HUES64 (cell line): Measurements from ENCODE around the gene GTF3C1.
"Not testable (repeated sequence)": the region's sequence is repeated elsewhere in the genome, so short reads cannot be mapped to it uniquely, and the experiment has no call there.

Experiments used
- H3K27ac ChIP-seq: 2 replicates; pipeline ENCODE4 v1.7.0; 2013; ENCODE audit warnings: low read depth, low read length, inconsistent platforms
- H3K27me3 ChIP-seq: 2 replicates; pipeline ENCODE4 v1.6.1; 2013; ENCODE audit warnings: mild to moderate bottlenecking, low read length; ENCODE audit not compliant: insufficient read depth
- H3K36me3 ChIP-seq: 2 replicates; pipeline ENCODE4 v1.6.1; 2013; ENCODE audit warnings: mild to moderate bottlenecking, low read length; ENCODE audit not compliant: insufficient read depth
- H3K4me1 ChIP-seq: 2 replicates; pipeline ENCODE4 v1.6.1; 2013; ENCODE audit warnings: mild to moderate bottlenecking, low read length, moderate library complexity; ENCODE audit not compliant: insufficient read depth
- H3K4me3 ChIP-seq: 2 replicates; pipeline ENCODE4 v1.5.1; 2013; ENCODE audit warnings: mild to moderate bottlenecking, low read length, moderate library complexity
- H3K9ac ChIP-seq: 2 replicates; pipeline ENCODE4 v1.6.1; 2013; ENCODE audit warnings: mild to moderate bottlenecking, low read depth, low read length
- H3K9me3 ChIP-seq: 2 replicates; pipeline ENCODE4 v1.6.1; 2013; ENCODE audit warnings: low read depth, low read length; ENCODE audit not compliant: insufficient read depth
- WGBS: fragments of 150-250, 120-280 bp; methylation state at CpG from one replicate; pipeline ENCODE4 v1.1.7; 2013; ENCODE audit warnings: missing lambda C conversion rate; 5-methylcytosine and 5-hydroxymethylcytosine counted together

GTF3C1 gene

GRCh38 chr16:27461483-27462171, 88.1 kb downstream of the GTF3C1 start:
- Histone ChIP-seq H3K36me3 (peaks cover 82% of the 10 kb centered on the region), H3K27me3 (no peaks in the 10 kb centered on the region), H3K27ac (no peak overlapping the region), H3K4me1 (no peaks in the 10 kb centered on the region), H3K4me3 (no peak overlapping the region), H3K9me3 (no peaks in the 10 kb centered on the region), H3K9ac (no peak overlapping the region)
- WGBS: 94% methylated on average over 16 of the region's 16 CpGs

- H3K36me3 ChIP-seq: peaks cover 74% of the 10 kb centered on the region
- no peak overlapping the region for H3K27ac ChIP-seq
- H3K4me1 ChIP-seq: no peaks in the 10 kb centered on the region
- 92% methylated on average over 20 of the region's 20 CpGs for whole genome bisulfite sequencing
- no peaks in the 10 kb centered on the region for H3K9me3 ChIP-seq
- no peak overlapping the region for H3K4me3 ChIP-seq
- H3K27me3 ChIP-seq: no peaks in the 10 kb centered on the region
- H3K9ac ChIP-seq: no peak overlapping the region
These were observed 88.8 kb downstream of the GTF3C1 start for GRCh38 chr16:27460663-27461482.

GRCh38 chr16:27460213-27460612, 89.5 kb downstream of the GTF3C1 start:
- Histone ChIP-seq H3K36me3 (peaks cover 68% of the 10 kb centered on the region), H3K9ac (no peak overlapping the region), H3K9me3 (no peaks in the 10 kb centered on the region), H3K4me3 (no peak overlapping the region), H3K27me3 (no peaks in the 10 kb centered on the region), H3K4me1 (no peaks in the 10 kb centered on the region), H3K27ac (no peak overlapping the region)
- 93% methylated on average over 4 of the region's 4 CpGs for WGBS

GRCh38 chr16:27458987-27459688, 90.6 kb downstream of the GTF3C1 start:
- no peak overlapping the region for H3K9ac ChIP-seq
- H3K4me3 ChIP-seq: no peak overlapping the region
- H3K36me3 ChIP-seq: peaks cover 57% of the 10 kb centered on the region
- no peaks in the 10 kb centered on the region for H3K4me1 ChIP-seq
- no peaks in the 10 kb centered on the region for H3K9me3 ChIP-seq
- no peak overlapping the region for H3K27ac ChIP-seq
- H3K27me3 ChIP-seq: no peaks in the 10 kb centered on the region
- 96% methylated on average over 5 of the region's 5 CpGs for WGBS

- no peaks in the 10 kb centered on the region for H3K27me3 ChIP-seq
- H3K9ac ChIP-seq: no peak overlapping the region
- 83% methylated on average over 5 of the region's 5 CpGs for WGBS
- H3K27ac ChIP-seq: no peak overlapping the region
- no peak overlapping the region for H3K4me3 ChIP-seq
- no peaks in the 10 kb centered on the region for H3K4me1 ChIP-seq
- H3K9me3 ChIP-seq: no peaks in the 10 kb centered on the region
- H3K36me3 ChIP-seq: peaks cover 48% of the 10 kb centered on the region
These were observed 91.5 kb downstream of the GTF3C1 start for GRCh38 chr16:27458258-27458657.

- H3K9ac ChIP-seq, H3K4me3 ChIP-seq, H3K27ac ChIP-seq, H3K4me1 ChIP-seq, H3K27me3 ChIP-seq, H3K9me3 ChIP-seq: not testable (repeated sequence)
- H3K36me3 ChIP-seq: peaks cover 41% of the 10 kb centered on the region
- WGBS: 94% methylated on average over 16 of the region's 17 CpGs
These were observed 92.2 kb downstream of the GTF3C1 start for GRCh38 chr16:27457605-27457900.

GRCh38 chr16:27455700-27456099, 94.0 kb downstream of the GTF3C1 start:
- Histone ChIP-seq H3K9ac (no peak overlapping the region), H3K4me1 (no peaks in the 10 kb centered on the region), H3K27ac (no peak overlapping the region), H3K36me3 (peaks cover 23% of the 10 kb centered on the region), H3K4me3 (no peak overlapping the region), H3K9me3 (no peaks in the 10 kb centered on the region), H3K27me3 (no peaks in the 10 kb centered on the region)
- WGBS: 82% methylated on average over 12 of the region's 12 CpGs

GRCh38 chr16:27453494-27453825, 96.3 kb downstream of the GTF3C1 start:
- WGBS: 92% methylated on average over 3 of the region's 3 CpGs
- Histone ChIP-seq H3K4me1 (no peaks in the 10 kb centered on the region), H3K36me3 (0 out of 2 replicates have a peak, but pooled peaks cover 1% of the 10 kb centered on the region)

GRCh38 chr16:27452569-27453493, 96.9 kb downstream of the GTF3C1 start:
- Histone ChIP-seq H3K27me3 (no peaks in the 10 kb centered on the region), H3K36me3 (no peaks in the 10 kb centered on the region), H3K4me1 (no peaks in the 10 kb centered on the region), H3K4me3 (no peak overlapping the region), H3K9me3 (no peaks in the 10 kb centered on the region), H3K27ac (no peak overlapping the region), H3K9ac (no peak overlapping the region)
- WGBS: 85% methylated on average over 16 of the region's 16 CpGs

More at GRCh38 chr16:27453494-27453825, 96.3 kb downstream of the GTF3C1 start:
- H3K9me3 ChIP-seq: no peaks in the 10 kb centered on the region
- no peak overlapping the region for H3K9ac ChIP-seq
- no peaks in the 10 kb centered on the region for H3K27me3 ChIP-seq
- no peak overlapping the region for H3K27ac ChIP-seq
- no peak overlapping the region for H3K4me3 ChIP-seq

- H3K9me3 ChIP-seq: peaks cover 5% of the 10 kb centered on the region
- no peak overlapping the region for H3K9ac ChIP-seq
- H3K4me1 ChIP-seq: no peaks in the 10 kb centered on the region
- no peaks in the 10 kb centered on the region for H3K36me3 ChIP-seq
- H3K27ac ChIP-seq: no peak overlapping the region
- no peak overlapping the region for H3K4me3 ChIP-seq
- H3K27me3 ChIP-seq: no peaks in the 10 kb centered on the region
- WGBS: 62% methylated on average over 5 of the region's 5 CpGs
These were observed 99.5 kb downstream of the GTF3C1 start for GRCh38 chr16:27450196-27450549.
